ENCODE measurements around the gene BLVRA.

BLVRA gene

DNA sequence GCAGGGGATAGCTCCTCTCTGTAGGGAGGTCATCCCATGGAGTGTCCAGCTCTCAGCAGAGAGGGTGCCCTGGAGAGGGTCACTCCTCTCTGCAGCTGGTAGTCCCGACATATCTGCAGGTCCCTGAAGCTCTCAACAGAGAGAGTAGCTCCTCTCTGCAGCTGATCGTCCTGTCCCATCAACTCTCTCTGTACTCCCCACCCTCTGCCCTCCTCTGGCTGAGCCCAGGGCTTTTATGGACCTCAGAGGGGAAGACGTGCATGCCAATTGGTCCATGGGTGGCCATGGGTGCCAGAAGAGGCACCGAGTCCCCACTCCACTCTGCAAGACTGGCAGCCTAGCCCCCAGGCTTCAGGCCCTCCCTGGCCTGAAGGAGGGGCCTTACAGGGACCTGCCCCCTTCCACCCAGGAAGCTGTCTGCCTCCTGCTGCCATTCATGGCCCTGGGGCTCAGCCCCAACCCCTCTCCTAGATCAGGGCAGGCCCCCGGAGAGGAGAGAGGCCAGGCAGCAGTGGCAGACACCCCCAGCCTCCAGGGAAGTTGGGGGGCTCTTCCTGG is 9.0 kb upstream of the BLVRA start:
- no peak for DNase-seq (ENCODE audit: extremely low read depth in 1 of 2, low read depth in 1 of 2)

DNA sequence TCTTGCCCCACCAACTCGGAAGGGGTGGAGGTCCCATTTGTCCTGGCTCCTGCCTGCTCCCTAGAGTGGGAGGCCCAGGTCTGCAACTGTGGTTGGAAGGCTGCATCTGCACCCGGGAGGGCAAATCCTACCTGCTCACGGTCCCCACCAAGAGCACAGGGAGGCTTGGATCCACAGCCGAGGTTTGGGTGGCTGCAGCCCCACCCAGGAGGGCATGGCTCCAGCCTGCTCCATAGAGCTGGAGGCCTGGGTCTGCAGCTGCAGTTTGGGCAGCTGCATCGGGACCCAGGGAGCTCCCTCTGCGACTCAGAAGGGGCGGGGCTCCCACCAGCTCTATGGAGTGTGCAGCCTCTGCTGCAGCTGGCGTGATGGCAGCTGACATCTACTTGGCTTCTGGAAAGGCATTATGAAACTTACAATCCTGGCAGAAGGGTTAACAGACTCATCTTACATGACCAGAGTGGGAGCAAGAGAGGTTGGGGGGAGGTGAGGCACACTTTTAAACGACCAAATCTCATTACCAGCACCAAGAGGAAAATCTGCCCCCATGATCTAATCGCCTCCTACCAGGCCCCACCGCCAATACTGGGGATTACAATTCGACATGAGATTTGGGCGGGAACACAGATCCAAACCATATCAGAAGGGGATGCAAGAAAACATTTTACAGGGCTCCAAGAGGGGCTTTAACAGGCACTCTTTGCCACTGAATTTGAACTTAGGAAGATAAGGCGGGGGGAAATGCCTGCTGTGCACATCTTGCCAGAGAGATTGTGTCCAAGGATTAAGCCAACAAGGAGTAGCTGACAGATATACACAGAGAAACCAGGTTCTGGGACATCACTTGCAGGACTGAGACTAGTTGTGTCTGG is 8.2 kb upstream of the BLVRA start:
- DNase-seq (ENCODE audit: extremely low read depth in 1 of 2, low read depth in 1 of 2), result no peak

DNA sequence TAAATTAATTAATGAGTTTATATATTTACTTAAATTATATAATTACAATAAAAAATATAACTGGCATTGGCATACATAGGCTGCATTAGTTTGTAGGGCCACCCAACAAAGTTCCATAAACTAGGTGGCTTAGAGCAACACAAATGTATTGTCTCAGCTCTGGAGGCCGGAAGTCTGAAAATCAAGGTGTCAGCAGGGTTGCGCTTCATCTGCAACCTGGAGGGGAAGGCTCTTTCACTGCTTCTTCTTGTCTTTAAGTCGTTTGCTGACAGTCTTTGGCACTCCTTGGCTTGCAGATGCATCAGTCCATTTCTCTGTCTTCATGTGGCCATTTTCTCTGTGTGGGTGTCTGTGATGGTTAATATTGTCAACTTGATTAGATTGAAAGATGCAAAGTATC is 6.1 kb upstream of the BLVRA start:
- DNase-seq (ENCODE audit: extremely low read depth in 1 of 2, low read depth in 1 of 2), result no peak

DNA sequence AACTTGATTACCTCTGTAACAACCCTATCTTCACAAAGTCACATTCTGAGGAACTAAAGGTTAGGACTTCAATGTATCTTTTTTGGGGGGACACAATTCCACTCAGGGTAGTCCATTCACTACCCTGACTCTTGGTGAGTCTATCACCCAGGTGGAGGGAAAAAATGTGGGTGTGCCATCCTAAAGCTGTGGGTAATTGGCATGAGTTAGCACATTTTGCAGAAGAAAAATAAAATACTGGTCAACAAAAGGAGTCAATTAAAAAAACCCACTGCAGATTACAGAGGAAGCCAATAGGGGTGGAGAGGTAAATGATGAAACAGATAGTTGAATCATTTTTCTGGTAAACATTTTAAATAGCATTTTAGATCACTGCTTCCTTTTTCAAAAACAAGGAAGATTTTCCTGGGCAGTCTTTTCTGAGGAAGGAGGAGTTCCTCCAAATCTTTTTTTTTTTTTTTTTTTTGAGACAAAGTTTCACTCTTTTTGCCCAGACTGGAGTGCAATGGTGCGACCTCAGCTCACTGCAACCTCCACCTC is 5.1 kb upstream of the BLVRA start:
- DNase-seq (ENCODE audit: extremely low read depth in 1 of 2, low read depth in 1 of 2), result no peak

DNA sequence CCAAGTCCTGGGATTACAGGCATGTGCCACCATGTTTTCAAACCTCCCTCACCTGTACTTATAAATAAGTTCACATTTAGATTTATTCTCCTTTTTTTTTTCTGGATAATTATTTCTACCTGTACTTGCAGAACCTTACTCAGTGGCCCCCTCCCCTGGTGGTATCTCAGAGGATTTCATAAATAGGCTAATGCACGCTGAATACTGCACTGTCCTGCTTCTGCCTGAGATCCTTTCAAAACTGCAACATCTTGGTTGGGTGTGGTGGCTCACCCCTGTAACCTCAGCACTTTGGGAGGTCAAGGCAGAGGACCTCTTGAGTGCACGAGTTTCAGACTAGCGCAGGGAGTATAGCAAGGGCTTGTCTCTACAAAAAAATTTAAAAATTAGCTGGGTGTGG is 4.6 kb upstream of the BLVRA start:
- no peak for DNase-seq (ENCODE audit: extremely low read depth in 1 of 2, low read depth in 1 of 2)

DNA sequence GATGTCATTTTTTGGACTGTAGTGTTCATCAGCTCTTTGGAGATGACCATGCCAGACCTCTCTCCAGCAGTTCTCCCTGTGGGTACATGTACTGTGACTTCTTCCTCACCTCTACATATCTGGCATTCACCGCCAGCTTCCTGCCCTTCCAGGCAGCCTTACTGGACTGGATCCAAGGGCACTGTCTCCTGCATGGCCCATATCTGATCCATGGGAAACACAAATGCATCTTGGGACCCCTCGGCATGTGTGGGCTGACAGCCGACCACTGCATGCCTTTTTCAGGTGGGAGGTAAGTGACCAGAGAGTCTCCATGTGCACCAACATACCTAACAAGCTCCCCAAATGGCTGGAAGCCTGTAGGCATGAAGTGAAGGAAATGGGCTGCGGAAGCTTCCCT is 3.9 kb upstream of the BLVRA start:
- DNase-seq (ENCODE audit: extremely low read depth in 1 of 2, low read depth in 1 of 2), result no peak

DNA sequence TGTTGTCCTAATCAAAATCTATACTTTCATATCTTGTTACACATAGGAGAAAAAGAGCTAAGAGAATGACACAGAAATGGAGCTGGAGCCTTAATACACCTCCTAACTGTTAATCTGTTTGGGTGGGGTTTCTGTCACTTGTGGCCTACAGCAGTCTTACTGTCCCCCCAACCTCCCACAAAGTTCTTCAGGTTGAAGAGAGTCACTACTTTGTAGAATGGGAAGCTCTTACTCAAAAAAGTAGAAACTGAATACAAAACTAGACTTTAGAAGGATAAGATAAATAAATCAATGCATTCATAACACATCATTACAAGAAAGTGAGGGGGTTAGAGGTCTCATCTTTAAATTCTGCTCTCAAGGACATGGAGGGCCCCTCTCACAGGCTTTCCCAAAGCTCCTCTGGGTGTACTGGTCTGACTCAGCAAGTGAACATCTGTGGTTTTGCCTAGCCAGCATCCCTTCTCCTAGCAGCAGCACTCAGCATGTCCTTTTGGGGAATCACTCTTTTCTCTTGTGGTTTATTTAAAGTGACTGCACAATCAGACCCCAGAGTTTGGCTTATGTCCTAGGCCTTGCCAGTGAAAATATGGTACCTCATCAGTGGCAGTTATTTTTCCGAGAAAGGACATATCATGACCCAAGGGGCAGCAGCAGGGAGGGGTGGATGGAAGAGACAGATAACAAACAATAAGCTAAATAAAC is 2.0 kb upstream of the BLVRA start:
- no peak for DNase-seq (ENCODE audit: extremely low read depth in 1 of 2, low read depth in 1 of 2)

DNA sequence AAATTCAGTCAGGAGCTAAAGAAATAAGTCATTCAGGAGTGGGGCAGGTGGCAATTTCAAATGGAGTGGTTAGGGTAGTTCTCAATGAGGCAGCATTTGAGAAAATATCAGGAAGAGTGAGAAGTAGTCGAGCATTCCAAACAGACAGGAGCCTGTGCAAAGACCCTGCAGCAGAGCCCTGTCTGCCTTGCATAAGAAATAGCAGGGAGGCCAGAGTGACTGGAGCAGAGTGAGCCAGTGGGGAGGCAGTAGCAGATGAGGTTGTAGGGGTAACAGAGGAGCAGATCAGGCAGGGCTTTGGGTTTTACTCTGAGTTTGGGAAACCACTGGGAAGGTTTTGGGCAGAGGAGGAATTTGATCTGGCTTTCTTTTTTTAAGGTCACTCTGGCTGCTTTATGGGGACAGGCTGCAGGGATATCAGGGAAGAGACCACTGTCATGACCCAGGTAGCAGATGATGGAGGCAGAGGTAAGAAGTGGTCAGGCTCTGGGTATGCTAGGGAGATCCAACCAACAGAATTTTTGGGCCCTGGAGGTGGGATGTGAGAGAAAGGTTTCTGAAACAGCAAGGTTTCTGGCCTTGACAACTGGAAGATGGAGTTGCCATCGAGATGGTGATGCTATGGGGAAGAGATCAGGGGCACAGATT is 1.3 kb upstream of the BLVRA start:
- DNase-seq (ENCODE audit: extremely low read depth in 1 of 2, low read depth in 1 of 2), result no peak

DNA sequence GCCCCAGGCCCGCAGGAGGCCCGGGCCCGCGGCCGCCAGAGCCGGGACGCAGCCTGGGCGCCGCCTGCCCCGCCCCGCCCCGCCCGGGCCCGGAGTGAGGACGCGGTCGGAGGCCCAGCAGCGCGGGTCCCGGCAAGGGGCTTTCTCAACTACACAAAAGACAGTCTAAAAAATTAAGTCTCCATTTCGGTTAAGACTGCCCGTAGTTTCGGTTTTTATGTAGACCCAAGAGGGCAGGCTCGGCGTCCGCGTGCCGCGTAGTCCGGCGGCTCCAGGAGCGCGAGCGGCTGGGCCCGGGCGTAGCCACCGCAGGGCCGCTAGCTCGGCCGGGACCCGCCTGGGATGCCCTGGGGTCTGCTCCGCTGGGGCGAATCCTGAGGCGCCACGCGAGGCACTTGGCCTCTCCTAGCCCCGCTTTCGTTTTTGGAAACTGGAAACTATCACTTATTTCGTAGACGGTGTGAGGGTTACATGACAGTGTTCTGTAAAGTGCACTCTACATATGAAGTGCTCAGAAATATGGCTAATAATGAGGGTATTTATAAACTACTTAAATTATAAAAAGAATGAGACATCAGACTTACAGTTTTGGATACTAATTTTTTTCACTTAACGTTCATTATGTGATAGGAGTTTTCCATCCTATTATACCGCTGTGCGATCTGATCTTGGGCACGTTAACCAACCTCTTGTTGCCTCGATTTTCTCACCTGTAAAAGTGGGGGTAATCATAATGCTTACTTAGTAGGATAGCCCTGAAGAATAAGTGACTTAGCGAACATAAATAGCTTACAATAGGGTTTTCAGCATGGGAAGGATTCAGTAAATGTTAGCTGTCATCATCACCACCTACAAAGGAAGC is 573 bp downstream of the BLVRA start:
- DNase-seq (ENCODE audit: extremely low read depth in 1 of 2, low read depth in 1 of 2), result peak in 1 of 2 donors; percentile 11

DNA sequence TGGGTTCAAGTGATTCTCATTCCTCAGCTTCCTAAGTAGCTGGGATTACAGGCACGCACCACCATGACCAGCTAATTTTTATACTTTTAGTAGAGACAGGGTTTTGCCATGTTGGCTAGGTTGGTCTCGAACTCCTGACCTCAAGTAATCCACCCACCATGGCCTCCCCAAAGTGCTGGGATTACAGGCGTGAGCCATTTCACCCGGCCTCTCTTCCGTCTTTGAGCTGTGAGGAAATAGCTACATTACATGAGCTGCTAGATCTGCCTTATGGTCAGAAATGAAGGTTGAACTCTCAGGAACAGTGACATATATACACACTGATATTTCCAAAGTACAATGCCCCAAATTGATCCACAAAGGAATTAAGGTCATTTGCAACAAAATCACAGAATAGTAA is 2.4 kb downstream of the BLVRA start:
- DNase-seq (ENCODE audit: extremely low read depth in 1 of 2, low read depth in 1 of 2), result no peak

DNA sequence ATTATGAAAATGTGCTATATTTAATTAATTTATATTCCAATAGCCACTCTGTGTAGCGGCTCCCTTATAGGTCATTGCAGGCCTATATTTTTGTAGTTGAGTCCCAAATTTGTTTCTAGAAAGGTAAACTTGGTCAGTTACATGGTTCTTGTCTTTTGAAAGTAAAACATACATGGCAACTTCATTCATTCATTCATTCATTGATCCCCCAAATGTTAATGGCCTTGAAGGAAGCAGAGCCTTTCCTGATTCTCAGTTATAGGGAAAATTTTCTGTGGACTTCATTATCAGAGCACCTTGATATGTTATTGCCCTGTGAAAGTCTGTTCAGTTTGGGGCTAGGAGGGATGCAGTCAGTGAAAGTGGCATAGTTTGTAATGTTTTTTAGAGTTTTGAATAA is 2.9 kb downstream of the BLVRA start:
- DNase-seq (ENCODE audit: extremely low read depth in 1 of 2, low read depth in 1 of 2), result no peak

DNA sequence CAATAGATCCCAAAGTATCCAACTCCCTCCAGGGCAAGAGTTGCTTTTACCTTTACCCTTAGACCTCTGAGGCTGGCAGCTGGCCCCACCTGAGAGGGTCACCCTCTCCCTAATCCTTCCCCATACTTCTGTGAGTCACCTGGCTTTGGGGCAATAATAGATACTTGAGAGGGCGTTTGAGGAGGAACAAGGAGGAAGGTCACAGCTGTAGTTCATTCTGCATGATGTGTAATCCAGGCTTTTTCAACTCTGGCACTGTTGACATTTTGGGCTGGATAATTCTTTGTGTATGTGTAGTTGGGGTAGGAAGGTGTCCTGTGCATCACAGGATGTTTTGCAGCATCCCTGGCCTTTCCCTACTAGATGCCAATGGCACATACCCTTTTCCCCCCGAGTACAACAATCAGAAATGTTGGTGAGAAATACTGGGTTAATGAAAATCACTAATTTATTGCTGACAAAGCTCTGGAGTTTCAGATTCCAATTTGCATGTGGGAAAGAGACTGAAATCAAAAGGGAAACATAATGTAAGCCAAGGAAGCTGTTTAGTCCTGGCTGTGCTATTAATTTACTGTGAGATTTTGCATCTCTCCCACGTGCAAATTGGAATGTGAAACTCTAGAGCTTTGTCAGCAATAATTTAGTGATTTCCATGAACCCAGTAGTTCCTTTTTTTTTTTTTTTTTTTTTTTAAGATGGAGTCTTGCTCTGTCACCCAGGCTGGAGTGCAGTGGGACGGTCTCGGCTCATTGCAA is 3.6 kb downstream of the BLVRA start:
- no peak for DNase-seq (ENCODE audit: extremely low read depth in 1 of 2, low read depth in 1 of 2)

DNA sequence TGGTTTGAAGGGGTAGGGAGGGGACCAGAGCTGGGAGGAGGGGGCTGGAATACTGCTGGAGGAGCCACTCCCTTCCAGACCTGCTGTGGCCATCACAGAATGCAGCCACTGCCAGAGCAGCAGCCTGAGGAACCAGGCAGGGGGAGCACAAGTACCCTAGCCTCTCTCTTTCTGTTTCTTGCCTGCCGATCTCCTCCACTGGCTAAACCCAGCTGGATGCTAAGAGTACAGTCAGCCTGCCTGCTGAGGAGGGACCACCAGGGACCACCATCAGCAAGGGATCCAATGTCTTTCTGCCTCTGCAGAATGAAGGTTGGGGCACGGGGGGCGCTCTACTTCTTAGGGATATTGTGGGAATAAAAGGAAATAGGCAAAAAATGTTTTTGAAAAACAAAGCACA is 4.7 kb downstream of the BLVRA start:
- no peak for DNase-seq (ENCODE audit: extremely low read depth in 1 of 2, low read depth in 1 of 2)

DNA sequence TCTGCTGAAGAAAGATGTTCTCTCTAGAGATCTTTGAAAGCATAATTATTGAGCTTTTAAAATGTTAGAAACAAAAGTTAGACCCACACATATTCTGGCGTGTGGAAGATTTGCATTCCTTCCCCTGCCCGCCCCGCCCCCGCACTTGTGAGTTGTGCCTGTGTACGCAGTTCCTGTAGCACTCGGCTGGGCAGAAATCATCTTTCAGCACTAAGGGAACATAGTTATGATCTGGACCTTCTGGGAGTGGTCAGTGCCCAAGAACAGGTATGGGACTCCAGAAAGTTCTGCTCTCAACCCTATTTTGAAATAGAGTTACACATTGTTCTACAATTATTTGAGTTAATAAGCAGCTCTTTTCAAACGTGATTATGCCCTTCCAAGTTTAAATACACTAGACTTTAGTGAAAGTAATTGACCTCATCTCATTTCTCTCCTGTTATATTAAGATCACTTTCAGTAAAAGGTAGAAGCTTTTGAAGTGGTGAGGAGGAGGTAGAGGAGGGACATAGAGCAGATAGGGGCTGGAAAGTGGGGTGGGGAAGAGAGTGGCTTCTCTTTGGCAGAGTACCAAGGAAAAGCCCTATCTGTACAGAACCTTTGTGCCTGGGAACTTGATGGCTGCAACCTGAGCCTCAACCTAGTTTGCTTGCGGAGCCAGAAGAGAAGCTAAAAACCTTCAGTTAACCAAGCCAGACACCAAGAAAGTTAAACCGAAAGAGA is 5.7 kb downstream of the BLVRA start:
- DNase-seq (ENCODE audit: extremely low read depth in 1 of 2, low read depth in 1 of 2), result no peak

DNA sequence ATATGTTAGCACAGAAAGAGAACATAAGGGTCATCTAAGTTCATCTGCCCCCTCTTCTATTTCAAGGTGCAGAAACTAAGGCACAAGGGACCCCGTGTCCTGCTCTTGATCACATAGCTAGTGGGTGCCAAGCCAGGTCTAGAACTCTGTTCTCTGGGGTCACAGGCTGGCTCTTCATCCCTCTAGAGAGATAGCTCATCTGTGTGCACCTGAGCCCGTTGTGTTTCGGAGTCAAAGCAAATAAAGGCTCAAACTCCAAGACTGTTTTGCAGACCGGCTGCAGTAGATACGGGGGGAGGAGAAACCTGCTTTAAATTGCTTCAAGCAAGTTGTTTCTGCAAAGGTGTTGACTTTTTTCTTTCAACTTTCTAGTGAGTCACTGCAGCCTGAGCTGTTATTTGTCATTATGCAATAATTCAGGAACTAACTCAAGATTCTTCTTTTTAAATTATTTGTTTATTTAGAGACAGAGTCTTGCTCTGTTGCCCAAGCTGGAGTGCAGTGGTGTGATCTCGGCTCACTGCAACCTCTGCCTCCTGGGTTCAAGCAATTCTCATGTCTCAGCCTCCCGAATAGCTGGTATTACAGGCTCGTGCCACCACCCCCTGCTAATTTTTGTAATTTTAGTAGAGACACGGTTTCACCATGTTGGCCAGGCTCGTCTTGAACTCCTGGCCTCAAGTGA is 6.5 kb downstream of the BLVRA start:
- DNase-seq (ENCODE audit: extremely low read depth in 1 of 2, low read depth in 1 of 2), result no peak

DNA sequence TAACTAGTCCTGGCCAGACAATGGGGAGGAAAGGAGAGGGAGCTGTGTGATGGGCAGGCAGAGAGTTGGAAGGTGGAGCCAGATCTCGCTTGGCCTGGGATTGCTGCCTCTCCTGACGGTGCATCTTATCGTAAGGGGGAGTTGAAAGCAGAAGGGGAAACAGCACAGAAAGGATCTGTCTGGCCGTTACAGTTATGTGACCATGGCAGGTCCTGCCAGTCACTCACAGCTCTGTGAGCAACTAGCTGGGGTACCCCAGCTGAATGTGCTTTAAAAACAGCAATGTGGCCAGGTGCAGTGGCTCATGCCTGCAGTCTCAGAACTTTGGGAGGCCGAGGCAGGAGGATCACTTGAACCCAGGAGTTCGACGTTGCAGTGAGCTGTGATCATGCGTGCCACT is 8.1 kb downstream of the BLVRA start:
- no peak for DNase-seq (ENCODE audit: extremely low read depth in 1 of 2, low read depth in 1 of 2)

DNA sequence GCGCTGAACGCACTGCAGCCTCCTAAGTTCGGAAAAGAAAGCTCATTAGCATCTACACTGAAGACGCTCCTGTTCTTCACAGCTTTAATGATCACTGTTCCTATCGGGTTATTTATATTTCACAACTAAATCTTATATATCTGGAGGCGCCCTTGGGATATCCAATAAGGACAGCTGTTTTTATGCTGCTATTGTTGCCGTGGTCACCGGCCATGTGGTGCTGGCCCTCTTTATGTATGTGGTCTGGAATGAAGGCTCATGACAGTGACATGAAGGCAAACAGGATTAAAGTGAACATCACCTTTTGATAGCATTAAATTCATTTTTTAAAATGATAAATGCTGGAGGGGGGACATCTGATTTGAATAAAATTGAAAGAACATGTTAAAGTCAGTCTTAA is 8.8 kb downstream of the BLVRA start:
- no peak for DNase-seq (ENCODE audit: extremely low read depth in 1 of 2, low read depth in 1 of 2)

DNA sequence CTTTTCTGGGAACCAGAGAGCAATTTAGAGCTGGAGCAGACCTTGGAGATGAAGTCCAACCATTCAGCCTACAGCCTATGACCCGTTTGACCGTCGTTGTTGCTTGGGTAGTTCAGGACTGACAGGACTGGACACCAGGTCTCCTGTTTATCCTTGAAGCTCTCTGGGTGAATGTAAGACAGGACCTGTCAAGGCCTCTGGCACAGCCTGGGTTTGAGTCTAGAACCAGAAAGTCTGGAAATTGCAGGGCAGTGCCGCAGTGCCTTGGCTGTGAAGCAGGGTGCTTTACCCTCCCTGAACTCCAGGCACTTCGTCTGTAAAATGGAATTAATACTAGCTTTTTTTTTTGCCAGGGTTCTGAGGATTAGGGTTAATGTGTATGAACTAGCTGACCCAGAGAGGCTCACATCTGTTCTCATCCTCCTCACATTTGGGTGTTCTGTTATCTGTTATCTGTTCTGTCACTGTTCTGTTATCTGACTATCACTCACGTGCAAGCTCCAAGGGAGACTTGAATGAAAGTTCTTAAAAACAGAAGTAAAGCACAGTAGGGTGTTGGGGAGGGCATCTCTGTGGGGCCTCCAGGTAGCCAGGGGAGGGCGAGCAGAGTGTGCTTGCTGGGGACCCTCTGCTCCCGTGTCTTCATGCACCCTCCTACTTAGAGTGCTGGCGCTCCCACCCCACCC is 9.9 kb downstream of the BLVRA start:
- DNase-seq (ENCODE audit: extremely low read depth in 1 of 2, low read depth in 1 of 2), result no peak
